ENCODE data around the gene SH2D1B.
"Not testable (repeated sequence)": the region's sequence is repeated elsewhere in the genome, so short reads cannot be mapped to it uniquely, and the experiment has no call there.

The SH2D1B gene, protein sequence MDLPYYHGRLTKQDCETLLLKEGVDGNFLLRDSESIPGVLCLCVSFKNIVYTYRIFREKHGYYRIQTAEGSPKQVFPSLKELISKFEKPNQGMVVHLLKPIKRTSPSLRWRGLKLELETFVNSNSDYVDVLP

DNA sequence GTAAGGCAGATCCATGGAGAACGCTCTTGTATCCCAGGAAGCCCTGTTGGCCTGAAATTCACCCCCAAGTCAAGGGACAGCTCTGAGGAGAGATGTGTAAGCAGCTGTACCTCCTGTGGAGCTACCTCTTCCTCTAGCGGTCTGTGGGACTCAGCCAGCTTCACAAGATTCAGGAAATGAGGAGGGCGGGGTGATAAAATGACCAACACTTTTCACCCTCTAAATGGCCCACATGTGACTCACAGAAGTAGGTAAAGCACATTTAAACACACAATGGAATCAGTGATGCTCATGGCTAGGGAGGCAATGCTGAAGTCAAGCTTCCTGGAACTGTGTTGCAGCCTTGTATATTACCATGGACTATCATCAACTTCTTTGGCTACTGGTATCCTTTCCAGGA, at the start of gene SH2D1B:
SH2D1B (minus strand) TSS at position 135 of the 400 bp plus-strand sequence; CDS start at position 15, 120 bp downstream.
- DNase-seq = no peak

DNA sequence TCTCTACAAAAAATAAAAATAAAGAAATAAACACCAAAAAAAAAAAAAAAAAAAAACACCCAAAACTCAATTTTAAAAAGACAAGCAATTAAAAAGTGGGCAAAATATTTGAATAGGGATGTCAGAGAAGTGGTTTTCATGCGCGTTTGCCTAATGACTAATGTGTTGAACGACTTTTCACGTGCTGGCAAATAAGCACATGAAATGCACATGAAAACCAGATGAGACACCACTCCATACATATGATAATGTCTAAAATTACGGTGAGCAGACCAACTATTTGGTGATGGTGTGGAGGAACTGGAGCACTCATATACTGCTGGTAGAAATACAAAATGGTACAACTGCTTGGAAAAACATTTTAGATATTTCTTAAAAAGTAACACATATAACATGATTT, 46.3 kb upstream of the SH2D1B start:
- DNase-seq = no peak

DNA sequence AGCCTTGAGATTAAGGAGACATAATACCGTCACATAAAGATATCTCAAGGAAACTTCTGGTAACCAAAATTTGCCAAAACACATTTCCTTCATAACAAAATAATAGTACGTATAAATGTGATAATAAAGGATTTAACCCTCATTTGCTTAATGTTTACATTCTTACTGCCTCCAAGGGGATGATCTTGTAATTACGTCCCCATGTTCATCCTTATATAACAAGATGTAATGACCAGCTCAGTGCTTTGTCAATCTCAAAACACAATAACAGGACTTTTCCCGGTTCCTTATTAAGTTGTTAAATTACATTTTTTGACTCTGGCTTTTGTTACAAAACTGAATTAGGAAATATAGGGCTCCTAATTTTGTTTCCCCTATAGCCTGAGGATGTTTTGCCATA, 44.4 kb upstream of the SH2D1B start:
- no peak for DNase-seq

DNA sequence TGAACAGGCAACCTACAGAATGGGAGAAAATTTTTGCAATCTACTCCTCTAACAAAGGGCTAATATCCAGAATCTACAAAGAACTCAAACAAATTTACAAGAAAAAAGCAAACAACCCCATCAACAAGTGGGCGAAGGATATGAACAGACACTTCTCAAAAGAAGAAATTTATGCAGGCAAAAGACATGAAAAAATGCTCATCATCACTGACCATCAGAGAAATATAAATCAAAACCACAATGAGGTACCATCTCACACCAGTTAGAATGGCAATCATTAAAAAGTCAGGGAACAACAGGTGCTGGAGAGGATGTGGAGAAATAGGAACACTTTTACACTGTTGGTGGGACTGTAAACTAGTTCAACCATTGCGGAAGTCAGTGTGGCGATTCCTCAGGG, 42.4 kb upstream of the SH2D1B start:
- DNase-seq = not testable (repeated sequence)

DNA sequence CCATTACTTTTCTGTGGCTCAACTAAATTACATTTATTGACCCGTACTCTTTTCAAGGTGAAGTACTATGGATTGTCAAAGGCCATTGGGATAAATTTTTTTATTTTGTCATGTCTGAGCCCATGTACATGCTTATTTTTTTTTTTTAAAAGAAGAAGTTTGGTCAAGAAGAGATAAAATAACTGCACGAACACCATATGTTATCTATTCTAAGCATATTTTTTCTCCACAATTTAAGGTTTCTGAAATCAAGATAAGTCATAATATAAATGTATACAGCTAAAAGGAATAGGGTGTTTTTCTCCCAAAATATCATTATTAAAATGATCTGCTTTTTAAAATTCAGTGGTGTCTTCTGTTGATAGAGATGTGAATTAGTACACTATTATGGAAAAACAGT, 35.0 kb upstream of the SH2D1B start:
- DNase-seq = no peak

DNA sequence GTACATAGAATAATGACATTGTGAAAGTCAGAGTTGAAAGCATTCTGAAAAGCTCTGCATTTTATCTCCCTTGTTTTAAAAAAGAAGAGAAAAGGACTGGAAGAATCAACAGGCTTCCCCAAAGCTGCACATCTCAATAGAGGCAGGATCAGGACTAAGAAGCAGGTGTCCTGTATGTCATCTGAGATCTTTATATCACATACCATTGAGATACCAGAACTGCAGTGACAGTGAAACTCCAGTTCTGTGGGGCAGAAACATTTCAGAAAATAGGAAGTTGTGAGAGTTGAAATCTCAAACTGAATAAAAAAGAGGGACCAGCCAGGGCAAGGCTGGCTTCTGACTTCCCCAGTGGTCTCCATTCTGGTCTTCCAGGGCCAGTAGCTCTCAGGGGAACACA, 33.0 kb upstream of the SH2D1B start:
- no peak for DNase-seq

DNA sequence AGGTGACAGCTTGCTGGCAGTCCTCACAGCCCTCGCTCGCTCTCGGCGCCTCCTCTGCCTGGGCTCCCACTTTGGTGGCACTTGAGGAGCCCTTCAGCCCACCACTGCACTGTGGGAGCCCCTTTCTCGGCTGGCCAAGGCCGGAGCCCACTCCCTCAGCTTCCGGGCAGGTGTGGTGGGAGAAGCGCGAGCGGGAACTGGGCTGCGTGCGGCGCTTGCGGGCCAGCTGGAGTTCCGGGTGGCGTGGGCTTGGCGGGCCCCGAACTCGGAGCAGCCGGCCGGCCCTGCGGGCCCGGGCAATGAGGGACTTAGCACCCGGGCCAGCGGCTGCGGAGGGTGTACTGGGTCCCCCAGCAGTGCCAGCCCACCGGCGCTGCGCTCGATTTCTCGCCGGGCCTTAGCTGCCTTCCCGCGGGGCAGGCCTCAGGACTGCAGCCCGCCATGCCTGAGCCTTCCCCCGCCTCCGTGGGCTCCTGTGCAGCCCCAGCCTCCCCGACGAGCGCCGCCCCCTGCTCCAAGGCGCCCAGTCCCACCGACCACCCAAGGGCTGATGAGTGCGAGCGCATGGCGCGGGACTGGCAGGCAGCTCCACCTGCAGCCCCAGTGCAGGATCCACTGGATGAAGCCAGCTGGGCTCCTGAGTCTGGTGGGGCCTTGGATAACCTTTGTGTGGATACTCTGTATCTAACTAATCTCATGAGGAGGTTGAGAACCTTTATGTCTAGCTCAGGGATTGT, 21.2 kb upstream of the SH2D1B start:
- not testable (repeated sequence) for DNase-seq

DNA sequence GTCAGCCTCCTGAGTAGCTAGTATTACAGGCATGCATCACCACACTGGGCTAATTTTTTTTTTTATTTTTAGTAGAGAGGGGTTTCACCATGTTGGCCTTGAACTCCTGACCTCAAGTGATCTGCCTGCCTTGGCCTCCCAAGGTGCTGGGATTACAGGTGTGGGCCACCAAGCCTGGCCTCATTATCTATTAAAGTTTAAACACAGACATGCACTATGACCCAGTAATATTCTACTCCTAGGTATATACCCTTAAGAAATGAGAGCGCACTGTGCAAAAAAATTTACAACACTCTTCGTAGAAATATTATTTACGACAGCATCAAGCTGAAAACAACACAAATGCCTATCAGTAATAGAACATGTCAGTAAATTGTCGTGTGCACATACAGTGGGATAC, 18.6 kb upstream of the SH2D1B start:
- no peak for DNase-seq

DNA sequence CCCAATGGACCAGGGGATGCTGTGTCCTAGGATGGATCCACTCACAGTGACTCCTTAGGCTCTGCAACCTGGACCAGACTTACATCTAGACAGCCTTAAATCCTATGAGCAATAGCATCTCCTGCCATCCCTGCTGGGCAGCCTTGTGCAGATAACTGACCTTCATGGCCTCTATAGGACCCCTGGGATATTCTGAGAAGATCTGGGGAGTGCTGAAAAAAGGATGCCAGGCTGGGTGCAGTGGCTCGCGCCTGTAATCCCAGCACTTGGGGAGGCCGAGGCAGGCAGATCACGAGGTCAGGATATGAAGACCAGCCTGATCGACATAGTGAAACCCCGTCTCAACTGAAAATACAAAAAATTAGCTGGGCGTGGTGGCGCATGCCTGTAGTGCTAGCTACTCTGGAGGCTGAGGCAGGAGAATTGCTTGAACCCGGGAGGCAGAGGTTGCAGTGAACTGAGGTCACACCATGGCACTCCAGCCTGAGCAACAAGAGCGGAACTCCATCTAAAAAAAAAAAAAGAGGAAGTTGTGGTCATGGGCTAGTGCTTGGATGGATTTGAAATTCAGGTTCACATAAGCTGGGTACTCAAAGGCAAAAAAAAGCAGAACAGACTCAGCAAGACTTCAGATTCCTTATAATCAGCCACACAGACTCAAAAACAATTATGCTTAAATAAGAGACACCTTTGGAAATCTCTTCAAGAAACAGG, 10.9 kb upstream of the SH2D1B start:
- peak in 1 of 51 donors; percentile 15 for DNase-seq

DNA sequence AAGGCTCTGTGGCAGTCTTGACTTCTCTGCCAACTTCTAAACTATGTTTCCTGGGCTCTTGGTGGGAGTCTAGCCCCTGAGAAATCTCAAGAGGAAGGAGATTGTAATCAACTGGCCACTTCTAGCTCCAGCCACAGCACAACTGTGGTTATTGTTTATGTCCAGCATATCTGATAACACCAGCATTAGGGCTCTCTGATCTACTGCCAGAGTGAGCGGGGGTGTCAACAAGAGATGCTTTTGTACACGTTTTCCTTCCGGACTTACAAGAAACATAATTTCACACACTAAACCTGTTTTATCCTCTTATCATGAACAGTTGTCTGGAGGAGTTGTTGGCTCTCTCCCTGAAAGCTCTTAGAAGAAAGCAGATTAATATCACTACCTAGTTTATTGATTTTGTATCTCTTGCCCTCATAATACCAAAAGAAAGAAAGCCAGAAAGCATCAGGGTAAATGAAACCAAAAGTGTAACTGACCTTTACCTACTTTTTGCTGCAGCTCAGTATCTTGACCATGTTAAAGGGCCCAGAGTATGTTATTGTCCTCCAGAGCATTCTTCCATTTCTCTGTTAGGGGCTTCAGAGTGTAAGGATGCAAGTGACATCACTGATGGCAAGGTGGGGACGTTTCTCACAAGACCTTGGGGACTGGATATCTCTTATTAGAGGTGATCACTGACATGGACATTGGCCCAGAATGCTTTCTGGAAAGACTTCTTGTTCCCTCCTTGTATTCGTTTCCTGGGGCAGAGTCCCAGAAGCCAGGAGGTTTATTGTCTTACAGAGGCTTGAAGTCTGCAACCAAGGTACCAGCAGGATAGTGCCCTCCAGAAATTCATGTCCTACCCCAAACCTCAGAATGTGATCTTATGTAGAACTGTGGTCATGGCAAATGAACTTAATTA, 9.6 kb upstream of the SH2D1B start:
- DNase-seq = no peak

DNA sequence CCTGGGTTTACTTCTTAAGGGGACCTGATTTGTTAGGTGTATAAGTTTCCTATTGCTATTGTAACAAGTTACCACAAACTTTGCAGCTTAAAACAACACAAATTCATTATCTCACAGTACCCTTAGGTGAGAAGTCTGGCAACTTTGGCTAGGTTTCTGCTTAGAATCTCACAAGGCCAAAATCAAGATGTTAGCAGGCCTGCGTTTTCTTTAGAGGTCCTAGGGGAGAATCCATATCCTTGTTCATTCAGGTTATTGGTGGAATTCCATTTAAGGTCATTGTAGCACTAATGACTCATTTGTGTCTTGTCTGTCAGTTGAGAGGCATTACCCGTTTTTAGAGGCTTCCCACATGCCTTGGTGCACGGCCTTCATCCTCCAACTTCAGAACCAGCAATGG, 8.2 kb upstream of the SH2D1B start:
- DNase-seq = no peak

DNA sequence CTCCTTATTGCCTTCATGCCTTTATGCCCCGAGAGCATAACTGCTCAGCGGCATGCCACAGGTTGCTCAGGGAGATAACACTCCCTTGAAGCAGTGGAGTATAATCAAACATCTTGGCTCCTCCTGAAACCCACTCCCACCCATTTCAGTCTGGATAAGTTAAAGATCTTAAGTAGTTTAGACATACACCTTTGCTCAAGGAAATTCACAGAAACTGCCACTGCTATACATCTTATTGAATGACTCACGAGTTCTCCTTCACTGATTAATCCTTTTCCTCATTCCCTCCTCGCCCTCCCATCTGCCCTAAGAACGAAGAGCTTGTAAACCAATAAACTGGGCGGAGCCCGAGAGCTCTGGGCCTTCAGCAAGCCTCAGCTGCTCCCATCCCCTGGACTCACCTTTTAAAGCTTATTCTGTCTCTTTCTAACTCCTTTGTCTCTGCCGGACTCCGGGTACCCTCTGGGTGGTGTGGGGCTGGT, 7.6 kb upstream of the SH2D1B start:
- not testable (repeated sequence) for DNase-seq

DNA sequence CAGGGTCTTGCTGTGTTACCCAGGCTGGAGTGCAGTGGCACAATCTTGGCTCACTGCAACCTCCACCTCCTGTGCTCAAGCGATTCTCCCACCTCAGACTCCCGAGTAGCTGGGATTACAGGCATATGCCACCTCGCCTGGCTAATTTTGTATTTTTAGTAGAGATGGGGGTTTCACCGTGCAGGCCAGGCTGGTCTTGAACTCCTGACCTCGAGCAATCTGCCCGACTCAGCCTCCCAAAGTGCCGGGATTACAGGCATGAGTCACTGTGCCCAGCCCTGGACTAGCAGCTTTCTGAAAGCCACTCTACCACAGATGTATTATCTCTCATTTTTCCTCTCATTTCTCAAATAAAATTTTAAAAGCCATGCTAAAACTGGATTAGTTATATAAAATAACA, 6.6 kb upstream of the SH2D1B start:
- not testable (repeated sequence) for DNase-seq

DNA sequence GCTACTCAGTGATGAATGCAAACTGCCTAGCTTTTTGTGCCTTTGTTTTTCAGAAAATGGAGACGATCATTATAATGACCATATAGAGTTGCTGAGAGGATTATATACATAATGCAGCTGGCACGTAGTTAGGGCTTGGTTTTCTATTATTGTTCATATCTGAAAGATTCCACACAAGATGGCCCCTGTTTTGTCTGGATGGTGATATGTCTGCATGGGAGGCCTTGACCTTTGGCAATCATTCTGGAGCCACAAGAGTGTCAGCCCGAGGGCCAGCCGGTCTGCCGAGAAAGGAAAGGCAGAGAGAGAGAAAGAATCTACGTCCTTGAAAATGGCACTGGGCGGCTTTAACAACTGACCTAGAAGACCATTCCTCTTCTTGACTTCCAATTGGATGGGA, 5.7 kb upstream of the SH2D1B start:
- no peak for DNase-seq

DNA sequence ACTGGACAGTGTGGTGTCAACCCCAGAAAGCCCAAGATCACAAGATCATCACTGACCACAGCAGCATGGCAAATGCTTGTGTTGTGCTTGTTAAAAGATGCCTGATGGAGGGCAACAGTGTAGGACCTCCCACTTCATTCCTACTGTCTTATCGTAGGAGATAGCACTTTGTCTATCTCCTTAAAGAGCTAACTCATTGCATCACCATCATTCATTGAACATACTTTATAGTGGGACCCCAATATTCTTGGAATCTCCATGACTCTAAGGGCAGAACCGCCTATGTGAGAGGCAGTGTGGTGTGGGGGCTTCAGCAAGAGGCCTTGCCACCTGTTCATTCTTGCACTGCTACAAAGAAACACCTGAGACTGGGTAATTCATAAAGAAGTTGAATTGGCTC, 5.0 kb upstream of the SH2D1B start:
- no peak for DNase-seq

DNA sequence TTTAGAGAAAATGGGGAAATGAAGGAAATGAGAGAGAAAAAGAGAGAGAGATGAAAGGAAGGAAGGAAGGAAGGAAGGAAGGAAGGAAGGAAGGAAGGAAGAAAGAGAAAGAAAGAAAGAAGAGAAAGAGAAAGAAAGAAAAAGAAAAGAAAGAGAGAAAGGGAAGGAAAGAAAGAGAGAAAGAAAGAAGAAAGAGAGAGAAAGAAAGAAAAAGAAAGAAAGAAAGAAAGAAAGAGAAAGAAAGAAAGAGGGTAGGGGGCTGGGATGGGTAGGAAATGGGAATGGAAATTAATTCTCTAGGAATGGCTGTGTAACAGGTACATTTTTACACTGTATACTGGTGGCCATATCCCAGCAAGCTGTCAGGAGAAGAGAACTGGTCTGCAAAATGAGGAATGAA, 4.3 kb upstream of the SH2D1B start:
- no peak for DNase-seq

DNA sequence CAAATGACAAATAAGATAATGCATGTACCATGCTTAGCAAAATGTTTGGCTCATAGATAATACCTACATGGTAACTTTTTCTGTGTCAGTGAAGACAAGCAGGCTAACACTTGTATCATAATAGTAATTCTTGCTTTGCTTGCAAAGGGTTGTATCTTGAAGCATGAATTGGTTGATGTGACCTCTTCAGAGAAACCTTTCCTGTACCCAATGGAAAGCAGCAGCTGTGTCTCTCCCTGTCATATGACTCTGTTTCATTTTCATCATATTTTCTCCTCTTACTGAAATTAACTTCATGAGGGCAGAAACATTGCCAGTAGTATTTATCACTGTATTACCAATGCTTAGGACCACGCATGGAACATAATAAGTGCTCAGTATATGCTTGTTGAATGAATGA, 4.4 kb downstream of the SH2D1B start:
- no peak for DNase-seq

DNA sequence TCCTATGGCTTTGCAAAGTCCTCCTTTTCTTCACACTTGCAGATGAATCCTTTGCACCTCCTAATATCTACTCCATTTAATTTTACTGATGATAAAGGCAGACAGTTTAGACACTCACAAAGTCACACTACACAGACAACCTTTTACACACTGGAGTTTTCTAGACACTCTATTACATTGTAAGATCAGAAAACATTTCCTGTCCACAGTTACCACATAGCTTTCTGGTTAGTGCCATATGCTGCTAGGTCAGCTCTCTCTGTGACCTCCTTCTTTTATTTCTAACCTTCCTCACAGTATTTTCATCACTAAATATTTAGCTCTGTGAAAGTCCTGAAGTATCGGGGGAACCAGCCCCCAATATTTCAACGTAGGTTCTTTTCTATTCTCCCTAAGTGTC, 5.1 kb downstream of the SH2D1B start:
- DNase-seq = no peak

DNA sequence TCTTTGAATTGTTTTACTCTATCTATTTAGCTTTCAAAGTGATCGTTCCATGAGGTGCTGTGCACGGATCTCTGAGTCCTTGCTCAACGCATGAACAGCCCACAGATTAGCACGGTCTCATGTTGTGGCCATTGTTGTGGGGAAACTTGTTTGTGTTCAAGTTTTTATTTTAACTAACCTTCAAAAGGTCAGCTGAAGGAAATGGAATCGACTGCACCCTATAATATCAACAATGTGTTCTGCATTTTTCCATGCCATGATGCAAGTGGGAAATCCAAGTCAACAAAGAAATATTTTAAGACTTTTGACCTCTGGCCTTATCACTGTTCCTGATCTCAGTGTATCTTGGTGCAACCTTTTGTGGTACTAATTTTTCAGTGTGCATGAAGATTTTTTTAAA, 6.1 kb downstream of the SH2D1B start:
- DNase-seq = no peak

DNA sequence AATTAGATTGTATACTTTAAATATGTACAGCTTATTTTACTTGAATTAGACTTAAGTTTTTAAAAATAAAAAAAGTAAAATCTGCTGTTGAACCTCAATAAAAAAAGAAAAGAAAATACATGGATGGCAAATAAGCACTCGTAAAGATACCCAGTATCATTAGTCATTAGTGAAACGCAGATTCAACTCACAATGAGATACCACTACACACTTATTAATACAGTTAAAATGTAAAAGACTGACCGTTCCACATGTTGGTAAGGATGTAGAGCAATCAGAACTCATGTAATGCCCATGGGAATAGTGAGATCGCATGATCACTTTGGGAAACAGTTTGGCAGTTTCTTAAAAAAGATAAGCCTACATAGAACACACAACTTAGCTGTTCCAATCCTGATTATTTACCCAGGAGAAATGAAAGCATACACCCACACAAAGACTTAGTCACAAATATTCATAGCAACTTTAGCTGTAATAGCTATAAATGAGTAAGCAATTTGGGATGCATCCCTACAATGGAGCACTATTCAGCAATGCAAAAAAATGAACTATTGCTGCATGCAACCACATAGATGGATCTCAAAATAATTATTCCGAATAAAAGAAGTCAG, 7.3 kb downstream of the SH2D1B start:
- DNase-seq = no peak

DNA sequence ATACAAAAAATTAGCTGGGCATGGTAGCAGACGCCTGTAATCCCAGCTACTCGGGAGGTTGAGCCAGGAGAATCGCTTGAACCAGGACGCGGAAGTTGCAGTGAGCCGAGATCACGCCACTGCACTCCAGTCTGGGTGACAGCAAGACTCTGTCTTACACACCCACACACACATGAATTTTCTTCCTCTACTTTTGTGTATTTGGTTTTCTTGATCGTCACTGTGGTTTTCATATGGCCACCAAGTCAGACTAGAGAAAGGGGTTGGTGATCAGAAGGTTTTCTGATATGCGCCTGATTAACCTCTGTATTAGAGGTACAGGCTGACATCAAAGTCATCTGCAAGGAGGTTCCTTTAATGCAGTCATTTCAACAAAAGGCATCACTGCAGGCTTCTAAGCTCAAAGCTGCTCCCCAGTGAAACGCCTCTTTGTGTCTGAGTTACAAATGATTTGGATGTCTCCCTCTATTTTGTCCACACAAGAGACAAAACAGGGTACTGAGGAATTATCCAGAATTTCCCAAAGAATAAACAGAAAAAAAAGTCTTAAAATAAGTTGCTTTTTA, 11.1 kb downstream of the SH2D1B start:
- no peak for DNase-seq

Data from hypothalamus (tissue), 51 donors.